Panc1 (cell line): ENCODE data around the gene GRIN2A. TPM values are rescaled to one million over a fixed set of nuclear protein-coding genes. Genes with fewer than 3 reads are reported as not detected.
A peak's percentile ranks its signal among the peaks of the same experiment; 100 is the strongest.

Experiments
- ATAC-seq: fragments of 200-7000 bp; cut with Tn5 transposase; 2 replicates; pipeline ENCODE4 v1.9.1; 2020; ENCODE audit warnings: mild to moderate bottlenecking, moderate library complexity
- BruUV-seq: library from RNA; stranded (reverse); fragments of 400-500 nt; replicated peaks from 2 replicates; lab custom pipeline; 2021; lab: Mats Ljungman, UMichigan
- CTCF ChIA-PET: fragments of 300-600 bp; sonication (Branson Sonifier 250); formaldehyde crosslinking; loops from one replicate; lab custom pipeline; 2022; ENCODE audit warnings: antibody characterized with exemption; lab: Charles Lee
- POLR2A ChIA-PET: fragments of 300-600 bp; sonication (Branson Sonifier 250); formaldehyde crosslinking; loops from one replicate; lab custom pipeline; 2022; ENCODE audit warnings: antibody characterized with exemption; lab: Charles Lee
- DNase-seq: peaks from one replicate; pipeline ENCODE4 v3.0.0-alpha.2; 2010; ENCODE audit warnings: low read depth, low spot score
- H3K27ac ChIP-seq: 2 replicates; pipeline ENCODE4 v1.5.1; 2011; ENCODE audit warnings: mild to moderate bottlenecking, low read length, inconsistent platforms
- H3K27me3 ChIP-seq: fragments of 200-500 bp; sonication (Bioruptor generic); 2 replicates; pipeline ENCODE4 v1.6.0; 2014; ENCODE audit warnings: low read length, inconsistent platforms; ENCODE audit not compliant: control insufficient read depth, insufficient read depth
- H3K36me3 ChIP-seq: fragments of 200-500 bp; sonication (Bioruptor generic); 2 replicates; pipeline ENCODE4 v1.5.1; 2014; ENCODE audit warnings: inconsistent platforms, mild to moderate bottlenecking, low read length, moderate library complexity; ENCODE audit not compliant: control insufficient read depth, insufficient read depth
- H3K4me1 ChIP-seq: 2 replicates; pipeline ENCODE4 v1.5.1; 2011; ENCODE audit warnings: inconsistent platforms, mild to moderate bottlenecking, low read length, moderate library complexity; ENCODE audit not compliant: control insufficient read depth, insufficient read depth
- H3K4me3 ChIP-seq, 2 experiments: 2 replicates each; pipeline ENCODE4 v1.5.1; 2011 to 2012; ENCODE audit warnings: low read depth in 2 of 2, low read length in 2 of 2, mild to moderate bottlenecking in 2 of 2, inconsistent platforms in 1 of 2, moderate library complexity in 1 of 2
- H3K9me3 ChIP-seq: fragments of 200-500 bp; sonication (Bioruptor generic); 2 replicates; pipeline ENCODE4 v1.5.1; 2014; ENCODE audit warnings: low read depth, mild to moderate bottlenecking, inconsistent platforms, low read length, moderate library complexity; ENCODE audit not compliant: control insufficient read depth, insufficient read depth
- POLR2AphosphoS5 ChIP-seq: IDR thresholded peaks from 2 replicates; pipeline ENCODE4 v1.6.1; 2012; ENCODE audit warnings: mild to moderate bottlenecking, low read depth, low read length, moderate library complexity
- REST ChIP-seq, 2 experiments: IDR thresholded peaks; 2 replicates each; pipeline ENCODE4 v1.6.1; 2011 to 2012; ENCODE audit warnings: low read depth in 2 of 2, control low read depth in 1 of 2, low read length in 1 of 2, mild to moderate bottlenecking in 1 of 2, moderate library complexity in 1 of 2; ENCODE audit not compliant: insufficient read depth in 1 of 2
- SIN3A ChIP-seq: IDR thresholded peaks from 2 replicates; pipeline ENCODE4 v1.6.1; 2012; ENCODE audit warnings: low read depth, mild to moderate bottlenecking, low read length, moderate library complexity, borderline replicate concordance; ENCODE audit not compliant: insufficient read depth
- TCF7L2 ChIP-seq: IDR thresholded peaks from 2 replicates; pipeline ENCODE4 v1.6.1; 2011; ENCODE audit warnings: mild to moderate bottlenecking, low read depth, low read length, inconsistent platforms
- in situ Hi-C: cut with HindIII; loops from 2 replicates; pipeline ENCODE4 v1.10.0; 2016; ENCODE audit warnings: low sequenced_read_pairs, low pct_unique_long_range_greater_than_20kb
- intact Hi-C: fragments of 100-400 bp; cut with micrococcal nuclease; formaldehyde crosslinking; loops from one replicate; pipeline ENCODE4 v1.10.0; 2022; ENCODE audit not compliant: unreplicated experiment
- total RNA-seq: library from RNA; stranded (reverse); gene quantifications from one replicate; pipeline ENCODE4 v1.2.1, GENCODE V29; 2021; ENCODE audit not compliant: unreplicated experiment
- TF ChIP-seq, protein P1 (sequence below): fragments of 450-650 bp; IDR thresholded peaks from 2 replicates; pipeline ENCODE4 v1.5.1; 2017; ENCODE audit warnings: mild to moderate bottlenecking

Gene GRIN2A
- total RNA-seq, 1 experiment from 2014 or later: 12.3 TPM

DNA sequence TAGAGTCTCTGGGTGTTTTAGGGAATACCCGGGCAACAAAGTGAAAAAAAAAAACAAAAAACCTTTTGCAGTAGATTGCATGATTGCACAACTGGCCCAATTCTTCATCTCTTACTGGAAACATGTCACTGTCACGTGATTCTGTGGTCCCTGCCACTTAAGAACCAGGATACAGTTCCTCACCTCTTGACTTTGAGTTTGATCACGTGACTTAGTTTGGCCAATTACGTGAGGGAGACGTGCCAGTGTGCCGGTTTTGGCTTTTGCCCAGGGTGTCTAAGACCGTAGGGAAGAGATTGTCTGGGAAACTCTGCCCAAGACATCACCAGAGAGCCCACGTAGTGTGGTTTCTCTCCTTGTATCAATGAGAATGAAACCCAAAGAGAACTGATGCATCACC, 88.7 kb downstream of the GRIN2A start:
- POLR2A ChIA-PET: no interaction called here
- Histone ChIP-seq H3K9me3 (peaks cover 10% of the 10 kb centered on the region; the same call in 1 of the 2 replicates), H3K4me3 (no peak overlapping the region), H3K27ac (peak overlapping the region; percentile 52; the same call in 1 of the 2 replicates), H3K4me1 (peaks cover 2% of the 10 kb centered on the region; the same call in 1 of the 2 replicates), H3K36me3 (no peaks in the 10 kb centered on the region), H3K27me3 (no peaks in the 10 kb centered on the region)
- no peak for DNase-seq
- TF ChIP-seq POLR2AphosphoS5 (no peak), SIN3A (no peak), REST (IDR thresholded peaks at IDR 0.05; ENCODE audit: insufficient read depth in 1 of 2, low read depth in 2 of 2, low read length in 1 of 2) (no peak)
- CTCF ChIA-PET: interaction anchor here (0.7 kb wide), 1 partner anchor 85 kb away, joined by 3 read pairs; no protein-coding TSS in a partner anchor
- BruUV-seq: no TSS peak
- in situ Hi-C loops: no loop called here
- intact Hi-C loops: no loop called here
- peak; percentile 48; the same call in 1 of the 2 replicates for ATAC-seq

DNA sequence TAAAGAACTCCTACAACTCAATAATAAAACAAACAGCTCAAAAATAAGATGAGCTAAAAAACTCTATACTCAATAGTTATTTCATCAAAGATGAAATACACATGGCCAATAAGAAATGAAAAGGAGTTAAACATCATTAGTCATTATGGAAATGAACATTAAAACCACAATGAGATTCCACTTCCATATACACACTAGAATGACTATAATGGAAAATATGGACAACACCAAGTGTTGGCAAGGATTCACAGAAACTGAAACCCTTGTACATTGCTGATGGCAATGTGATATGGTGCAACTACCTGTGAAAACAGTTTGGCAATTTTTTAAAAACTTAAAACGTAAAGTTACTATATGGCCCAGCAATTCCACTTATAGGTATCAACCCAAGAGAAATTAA, 91.4 kb downstream of the GRIN2A start:
- POLR2A ChIA-PET: no interaction called here
- Histone ChIP-seq H3K36me3 (no peaks in the 10 kb centered on the region), H3K9me3 (peaks cover 10% of the 10 kb centered on the region; the same call in 1 of the 2 replicates), H3K4me1 (peaks cover 6% of the 10 kb centered on the region; the same call in 1 of the 2 replicates), H3K27ac (no peak overlapping the region), H3K4me3 (no peak overlapping the region), H3K27me3 (no peaks in the 10 kb centered on the region)
- no TSS peak for BruUV-seq
- ATAC-seq: no peak
- intact Hi-C loops: no loop called here
- in situ Hi-C loops: no loop called here
- TF ChIP-seq SIN3A (no peak), TCF7L2 (no peak), REST (IDR thresholded peaks at IDR 0.05; ENCODE audit: insufficient read depth in 1 of 2, low read depth in 2 of 2, low read length in 1 of 2) (no peak), POLR2AphosphoS5 (no peak)
- TF ChIP-seq, protein P1, sequence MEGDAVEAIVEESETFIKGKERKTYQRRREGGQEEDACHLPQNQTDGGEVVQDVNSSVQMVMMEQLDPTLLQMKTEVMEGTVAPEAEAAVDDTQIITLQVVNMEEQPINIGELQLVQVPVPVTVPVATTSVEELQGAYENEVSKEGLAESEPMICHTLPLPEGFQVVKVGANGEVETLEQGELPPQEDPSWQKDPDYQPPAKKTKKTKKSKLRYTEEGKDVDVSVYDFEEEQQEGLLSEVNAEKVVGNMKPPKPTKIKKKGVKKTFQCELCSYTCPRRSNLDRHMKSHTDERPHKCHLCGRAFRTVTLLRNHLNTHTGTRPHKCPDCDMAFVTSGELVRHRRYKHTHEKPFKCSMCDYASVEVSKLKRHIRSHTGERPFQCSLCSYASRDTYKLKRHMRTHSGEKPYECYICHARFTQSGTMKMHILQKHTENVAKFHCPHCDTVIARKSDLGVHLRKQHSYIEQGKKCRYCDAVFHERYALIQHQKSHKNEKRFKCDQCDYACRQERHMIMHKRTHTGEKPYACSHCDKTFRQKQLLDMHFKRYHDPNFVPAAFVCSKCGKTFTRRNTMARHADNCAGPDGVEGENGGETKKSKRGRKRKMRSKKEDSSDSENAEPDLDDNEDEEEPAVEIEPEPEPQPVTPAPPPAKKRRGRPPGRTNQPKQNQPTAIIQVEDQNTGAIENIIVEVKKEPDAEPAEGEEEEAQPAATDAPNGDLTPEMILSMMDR: no peak
- CTCF ChIA-PET: no interaction called here
- DNase-seq: no peak
